Measurements from ENCODE around the gene TMEM18.

- no peak for TF ChIP-seq POLR2A (IDR thresholded peaks at IDR 0.05; ENCODE audit: low read length)
- TF ChIP-seq GATA1 (IDR thresholded peaks at IDR 0.05; ENCODE audit: low read depth, low read length): no peak
Measured at GRCh38 chr2:664063-664462, 13.1 kb downstream of the TMEM18 start.
